Endothelial cell of umbilical vein (primary cell): ENCODE measurements around the gene TTLL11. TPM values are rescaled to one million over a fixed set of nuclear protein-coding genes. Genes with fewer than 3 reads are reported as not detected.

Experiments used
- BruUV-seq: library from RNA; stranded (reverse); fragments of 400-500 nt; replicated peaks from 2 replicates; lab custom pipeline; 2021; lab: Mats Ljungman, UMichigan
- CTCF ChIA-PET: fragments of 300-600, 350-600 bp; sonication (Branson Sonifier 250); formaldehyde crosslinking; loops from one replicate; lab custom pipeline; 2021; ENCODE audit warnings: antibody characterized with exemption, inconsistent platforms; lab: Charles Lee
- POLR2A ChIA-PET: fragments of 300-600, 350-600 bp; sonication (Branson Sonifier 250); formaldehyde crosslinking; loops from one replicate; lab custom pipeline; 2021; ENCODE audit warnings: antibody characterized with exemption, inconsistent platforms; lab: Charles Lee
- DNase-seq: peaks from one replicate; pipeline ENCODE4 v3.0.0-alpha.2; 2011; ENCODE audit warnings: low read depth, low spot score
- FAIRE-seq: peaks from 2 replicates; lab custom pipeline; 2011; peaks lifted over from hg19 to GRCh38; lab: Jason Lieb, UNC
- H2AFZ ChIP-seq: 2 replicates; pipeline ENCODE4 v1.6.0; 2012; ENCODE audit warnings: low read depth, low read length, control low read depth, inconsistent platforms
- H3K27ac ChIP-seq: 2 replicates; pipeline ENCODE4 v1.5.1; 2011; ENCODE audit warnings: low read depth, mild to moderate bottlenecking, control low read depth, low read length, moderate library complexity; ENCODE audit not compliant: insufficient read depth
- H3K27me3 ChIP-seq, 2 experiments: 2 replicates each; pipeline versions ENCODE4 v1.6.0 to v1.6.1; 2011; ENCODE audit warnings: low read length in 2 of 2, mixed read lengths in 1 of 2; ENCODE audit not compliant: control insufficient read depth in 2 of 2, insufficient read depth in 2 of 2
- H3K36me3 ChIP-seq, 2 experiments: 2 replicates in 1 of 2; 3 replicates in 1 of 2; pipeline ENCODE4 v1.5.1; 2011; ENCODE audit warnings: low read length in 2 of 2, mild to moderate bottlenecking in 1 of 2, moderate library complexity in 1 of 2; ENCODE audit not compliant: control insufficient read depth in 2 of 2, insufficient read depth in 2 of 2; ENCODE audit errors: extremely low read depth in 1 of 2
- H3K4me1 ChIP-seq: 3 replicates; pipeline ENCODE4 v1.5.1; 2011; ENCODE audit warnings: mild to moderate bottlenecking, low read length; ENCODE audit not compliant: control insufficient read depth, insufficient read depth; ENCODE audit errors: extremely low read depth
- H3K4me2 ChIP-seq: 2 replicates; pipeline ENCODE4 v1.6.1; 2011; ENCODE audit warnings: low read length, control low read depth, mixed read lengths; ENCODE audit not compliant: insufficient read depth
- H3K4me3 ChIP-seq, 3 experiments: fragments of 200-600 bp in 1 of 3; sonication (generic), shearing (Covaris generic) in 1 of 3; replicated peaks in 1 of 3; 2 replicates each; pipeline ENCODE4 v1.5.1; 2011 to 2016; ENCODE audit warnings: control low read depth in 3 of 3, low read length in 3 of 3, mild to moderate bottlenecking in 2 of 3, inconsistent platforms in 1 of 3, low read depth in 1 of 3, moderate library complexity in 1 of 3; ENCODE audit not compliant: insufficient read depth in 1 of 3
- H3K79me2 ChIP-seq: 2 replicates; pipeline ENCODE4 v1.6.0; 2012; ENCODE audit warnings: low read length, inconsistent platforms; ENCODE audit not compliant: control insufficient read depth, insufficient read depth
- H3K9ac ChIP-seq: replicated peaks from 2 replicates; pipeline ENCODE3; 2011; ENCODE audit warnings: low read length, control low read depth; ENCODE audit not compliant: insufficient read depth; ENCODE audit errors: extremely low read depth
- H3K9me1 ChIP-seq: replicated peaks from 3 replicates; pipeline ENCODE4 v1.6.0; 2011; ENCODE audit warnings: mild to moderate bottlenecking, low read length; ENCODE audit not compliant: control insufficient read depth, insufficient read depth; ENCODE audit errors: extremely low read depth
- H3K9me3 ChIP-seq: replicated peaks from 2 replicates; pipeline ENCODE4 v1.5.1; 2012; ENCODE audit warnings: low read length, inconsistent platforms; ENCODE audit not compliant: control insufficient read depth, insufficient read depth
- H4K20me1 ChIP-seq: replicated peaks from 2 replicates; pipeline ENCODE3; 2011; ENCODE audit warnings: mild to moderate bottlenecking, low read length; ENCODE audit not compliant: control insufficient read depth, insufficient read depth; ENCODE audit errors: extremely low read depth
- CTCF ChIP-seq, 2 donors: IDR thresholded peaks; 1 replicate in 1 of 2; 2 replicates in 1 of 2; pipeline ENCODE4 v1.5.1; 2011; ENCODE audit warnings: low read length in 2 of 2, mild to moderate bottlenecking in 2 of 2, moderate library complexity in 2 of 2, control low read depth in 1 of 2, inconsistent platforms in 1 of 2, low read depth in 1 of 2; ENCODE audit not compliant: insufficient read depth in 1 of 2; ENCODE audit errors: extremely low read depth in 1 of 2
- EZH2 ChIP-seq: IDR thresholded peaks from 2 replicates; pipeline ENCODE4 v1.6.1; 2012; ENCODE audit warnings: borderline replicate concordance, low read depth, mild to moderate bottlenecking, moderate library complexity, low read length, inconsistent platforms; ENCODE audit not compliant: severe bottlenecking
- FOS ChIP-seq: IDR thresholded peaks from 2 replicates; pipeline ENCODE4 v1.6.1; 2011; ENCODE audit warnings: mild to moderate bottlenecking, low read length, moderate library complexity, borderline replicate concordance; ENCODE audit not compliant: insufficient read depth
- GATA2 ChIP-seq: IDR thresholded peaks from 2 replicates; pipeline ENCODE4 v1.7.0; 2011; ENCODE audit warnings: low read depth, mild to moderate bottlenecking, moderate library complexity, mixed read lengths, low read length; ENCODE audit not compliant: insufficient read length, insufficient read depth
- JUN ChIP-seq: IDR thresholded peaks from 2 replicates; pipeline ENCODE4 v1.6.1; 2011; ENCODE audit warnings: borderline replicate concordance, low read depth; ENCODE audit not compliant: insufficient read length, insufficient read depth
- MAX ChIP-seq: IDR thresholded peaks from 2 replicates; pipeline ENCODE4 v1.6.1; 2011; ENCODE audit not compliant: insufficient read depth, insufficient read length
- MYC ChIP-seq: IDR thresholded peaks from one replicate; pipeline ENCODE4 v1.6.1; 2011; ENCODE audit warnings: mild to moderate bottlenecking, low read depth, low read length
- POLR2A ChIP-seq: IDR thresholded peaks from 2 replicates; pipeline ENCODE4 v1.6.1; 2012; ENCODE audit warnings: low read depth, mild to moderate bottlenecking, control low read depth, low read length
- POLR2AphosphoS5 ChIP-seq: IDR thresholded peaks from 2 replicates; pipeline ENCODE4 v1.6.1; 2012; ENCODE audit warnings: low read depth, mild to moderate bottlenecking, control low read depth, low read length, moderate library complexity; ENCODE audit not compliant: insufficient read depth
- dilution Hi-C: fragments of 300-500 bp; cut with MboI; formaldehyde crosslinking; loops from one replicate; pipeline ENCODE4 v1.15.0; 2019; ENCODE audit warnings: low sequenced_read_pairs; ENCODE audit not compliant: extremely low pct_ligation_motif_present
- intact Hi-C: fragments of 100-400 bp; cut with micrococcal nuclease; formaldehyde crosslinking; loops from one replicate; pipeline ENCODE4 v1.10.0; 2022
- polyA plus RNA-seq, 4 experiments: library from polyadenylated mRNA; depleted of rRNA in 3 of 4; stranded (reverse) in 3 of 4; unstranded in 1 of 4; fragments of >200 nt; gene quantifications; 2 replicates each; pipeline versions ENCODE4 v1.2.1 to v1.2.3, GENCODE V29; 2011 to 2012; ENCODE audit warnings: missing spikeins in 1 of 4
- total RNA-seq: library from RNA; stranded (reverse); gene quantifications from 2 replicates; pipeline ENCODE4 v1.2.3, GENCODE V29; 2021

Gene TTLL11
- total and polyA plus RNA-seq, 2 donors (not counting 3 experiments of a cell fraction or from before 2014, with no cell fraction given), result 4.9 to 5.1 TPM

DNA sequence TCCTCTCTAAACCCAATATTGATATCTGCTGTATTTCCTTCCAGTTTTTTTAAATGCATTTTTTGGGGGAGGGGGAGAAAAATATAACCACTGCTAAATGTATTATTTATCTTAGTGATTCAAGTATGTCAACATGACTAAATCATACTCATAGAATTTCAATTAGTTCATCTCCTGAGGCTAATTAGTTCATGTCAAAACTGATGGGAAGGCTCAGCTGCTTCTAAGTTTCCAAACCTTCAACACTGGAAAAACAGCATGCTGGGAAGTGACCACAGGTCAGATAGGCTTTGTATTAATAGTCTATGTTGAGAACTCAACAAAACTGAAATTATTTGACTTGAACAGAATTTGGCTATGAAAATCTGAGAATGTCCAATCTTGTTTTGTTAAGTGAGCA, 118.7 kb downstream of the TTLL11 start:
- ChIA-PET POLR2A (no interaction called here), CTCF (no interaction called here)
- dilution Hi-C loops, result no loop called here
- DNase-seq, result no peak
- intact Hi-C loops, result no loop called here
- no TSS peak for BruUV-seq
- FAIRE-seq, result no peak
- no peaks in the 10 kb centered on the region for H4K20me1 ChIP-seq
- no peaks in the 10 kb centered on the region for H3K9me1 ChIP-seq
- H3K27ac ChIP-seq, result no peak overlapping the region
- no peaks in the 10 kb centered on the region for H3K79me2 ChIP-seq
- H3K4me1 ChIP-seq, result peaks cover 13% of the 10 kb centered on the region
- H3K4me3 ChIP-seq, result no peak overlapping the region
- TF ChIP-seq MAX (no peak), EZH2 (no peak), GATA2 (no peak), JUN (no peak), POLR2A (no peak), CTCF (IDR thresholded peaks at IDR 0.05; ENCODE audit: extremely low read depth in 1 of 2, insufficient read depth in 1 of 2, low read depth in 1 of 2, low read length in 2 of 2) (no peak), FOS (no peak), POLR2AphosphoS5 (no peak), MYC (no peak)
- no peaks in the 10 kb centered on the region for H3K27me3 ChIP-seq
- no peaks in the 10 kb centered on the region for H3K9me3 ChIP-seq
- no peak overlapping the region for H2AFZ ChIP-seq
- no peak overlapping the region for H3K9ac ChIP-seq
- H3K4me2 ChIP-seq, result no peak overlapping the region
- H3K36me3 ChIP-seq, result no peaks in the 10 kb centered on the region
